HG02981 (cell line): ENCODE data around the gene GRID2.

ENCODE experiments used
- ATAC-seq: cut with Tn5 transposase; IDR thresholded peaks from one replicate; pipeline ENCODE4 v1.9.1; 2021; ENCODE audit warnings: mild to moderate bottlenecking, moderate library complexity; ENCODE audit not compliant: unreplicated experiment

GRID2 gene

DNA sequence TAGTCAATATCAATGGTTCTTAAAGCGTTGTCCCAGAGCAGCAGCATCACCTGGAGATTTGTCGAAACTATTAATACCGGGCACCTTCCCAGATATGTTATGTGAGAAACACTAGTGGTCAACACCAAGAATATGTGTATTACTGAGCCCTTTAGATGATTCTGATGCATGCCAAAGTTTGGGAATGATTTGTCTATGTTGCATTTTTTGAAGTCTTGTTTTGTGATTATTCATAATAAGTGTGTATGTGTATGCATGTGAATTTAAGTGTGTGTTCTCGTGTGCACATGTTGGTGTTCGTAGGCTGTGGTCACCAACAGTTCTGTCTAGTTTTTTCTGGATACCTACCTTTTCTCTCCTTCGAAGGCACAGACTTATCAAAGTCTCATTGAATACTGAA lies 749.4 kb downstream of the GRID2 start:
- ATAC-seq, result no peak

GRCh38 chr4:93061826-93062225 lies 758.1 kb downstream of the GRID2 start:
- ATAC-seq, result no peak

- no peak for ATAC-seq
Observed at GRCh38 chr4:93063325-93063724, 759.6 kb downstream of the GRID2 start.

DNA sequence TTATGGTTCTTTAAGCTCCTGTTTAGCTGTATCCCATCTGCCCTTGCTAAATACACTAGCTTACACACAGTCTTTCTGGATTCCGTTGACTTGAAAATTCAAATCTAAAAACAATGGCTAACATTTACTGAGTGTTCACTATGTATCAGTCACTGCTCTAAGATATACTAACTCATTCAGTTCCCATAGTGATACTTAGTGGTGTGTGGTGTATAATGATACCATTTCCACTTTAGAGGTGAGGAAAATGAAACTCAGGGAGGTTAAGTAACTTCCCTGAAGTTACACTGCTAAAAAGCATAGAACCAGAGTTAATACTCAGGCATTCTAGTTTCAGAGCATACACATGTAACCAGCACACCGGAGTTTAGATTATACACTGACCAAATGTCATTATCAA lies 762.0 kb downstream of the GRID2 start:
- no peak for ATAC-seq

DNA sequence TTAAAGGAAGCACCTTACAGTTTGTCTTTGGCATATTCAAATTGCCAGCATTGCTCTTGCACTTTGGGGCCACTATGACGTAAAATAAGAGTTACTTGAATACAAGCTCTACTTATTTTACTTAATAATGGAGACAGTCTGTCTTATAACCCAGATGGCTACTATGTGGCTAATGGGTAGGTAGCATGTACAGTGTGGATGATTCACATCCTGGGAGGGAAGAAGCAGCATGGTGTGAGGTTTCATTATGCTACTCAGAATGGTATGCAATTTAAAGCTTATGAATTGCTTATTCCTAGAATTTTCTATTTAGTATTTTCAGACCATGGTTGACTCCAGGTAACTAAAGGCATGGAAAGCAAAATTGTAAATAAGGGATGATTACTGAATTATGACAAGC lies 763.0 kb downstream of the GRID2 start:
- ATAC-seq, result no peak

DNA sequence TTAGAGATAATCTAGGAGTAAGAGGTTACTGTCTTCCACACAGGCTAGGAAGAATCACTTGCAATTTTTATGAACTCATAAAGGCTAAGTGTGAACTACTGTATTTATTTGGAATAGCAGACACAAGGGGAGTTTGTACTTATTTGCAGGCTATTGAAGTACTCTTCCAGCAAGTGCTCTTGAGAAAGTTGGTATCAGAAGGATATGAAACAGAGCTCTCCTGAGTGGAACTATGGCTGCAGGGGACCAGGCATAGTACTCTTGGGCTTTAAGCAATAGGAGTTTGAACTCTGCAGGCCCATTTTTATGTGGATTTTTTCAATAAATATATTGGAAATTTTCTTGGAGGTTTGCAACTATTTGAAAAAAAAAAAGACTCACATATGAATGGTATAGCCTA lies 768.5 kb downstream of the GRID2 start:
- no peak for ATAC-seq

DNA sequence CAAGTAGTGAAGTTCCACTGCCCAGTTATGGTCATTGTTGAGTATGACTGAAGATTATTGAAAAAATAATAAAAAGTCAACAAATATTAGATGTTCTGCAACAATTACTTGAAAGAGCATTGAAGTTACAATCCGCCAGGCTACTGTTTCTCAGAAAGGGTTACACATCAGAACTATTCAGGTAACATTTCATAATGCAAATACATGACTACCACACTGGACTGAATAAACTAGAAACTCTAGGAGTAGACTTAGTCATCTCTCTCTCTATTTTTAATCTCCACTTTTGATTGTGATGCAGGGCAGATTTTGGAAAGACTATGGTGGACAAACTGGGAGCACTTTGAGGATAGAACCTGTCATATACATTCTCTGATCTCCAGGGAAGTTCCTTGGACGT lies 776.5 kb downstream of the GRID2 start:
- ATAC-seq, result no peak

GRCh38 chr4:93084599-93085305 lies 781.0 kb downstream of the GRID2 start:
- no peak for ATAC-seq

DNA sequence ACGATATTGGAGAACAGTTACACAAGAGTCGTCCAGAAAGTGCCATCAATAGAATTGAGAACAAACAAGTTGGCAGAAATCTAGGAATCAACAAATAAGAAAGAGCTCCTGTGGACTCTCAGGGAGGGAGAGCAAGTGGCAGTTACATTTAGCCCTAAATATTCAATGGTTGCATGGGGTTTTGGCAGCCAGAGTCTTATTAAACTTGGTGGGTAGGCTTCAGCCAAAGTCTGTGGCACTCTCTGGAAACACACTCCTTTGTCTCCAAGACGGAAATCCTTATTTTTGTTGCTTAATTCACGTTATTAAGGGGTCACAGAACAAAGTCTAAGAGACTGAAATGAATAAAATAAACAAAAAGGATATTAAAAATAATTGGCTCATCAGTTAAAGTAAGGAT lies 782.6 kb downstream of the GRID2 start:
- no peak for ATAC-seq

DNA sequence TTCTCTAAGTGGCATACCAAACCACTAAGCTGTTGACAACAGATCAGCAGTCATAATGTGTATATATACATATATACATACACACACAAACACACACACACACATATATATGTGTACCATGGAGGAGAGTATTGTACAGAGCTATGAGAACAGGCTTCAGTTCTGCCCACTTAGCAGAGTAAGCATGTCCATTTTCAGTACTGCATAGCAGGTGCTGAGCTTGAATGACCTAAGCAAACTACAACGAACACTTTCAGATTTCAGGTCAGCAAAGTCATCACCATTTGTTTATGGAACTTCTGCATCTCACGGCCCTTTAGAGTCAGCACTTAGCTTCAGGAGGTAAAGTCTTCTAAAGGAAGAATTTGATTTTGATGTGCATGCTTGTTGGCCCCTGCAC lies 789.0 kb downstream of the GRID2 start:
- no peak for ATAC-seq

DNA sequence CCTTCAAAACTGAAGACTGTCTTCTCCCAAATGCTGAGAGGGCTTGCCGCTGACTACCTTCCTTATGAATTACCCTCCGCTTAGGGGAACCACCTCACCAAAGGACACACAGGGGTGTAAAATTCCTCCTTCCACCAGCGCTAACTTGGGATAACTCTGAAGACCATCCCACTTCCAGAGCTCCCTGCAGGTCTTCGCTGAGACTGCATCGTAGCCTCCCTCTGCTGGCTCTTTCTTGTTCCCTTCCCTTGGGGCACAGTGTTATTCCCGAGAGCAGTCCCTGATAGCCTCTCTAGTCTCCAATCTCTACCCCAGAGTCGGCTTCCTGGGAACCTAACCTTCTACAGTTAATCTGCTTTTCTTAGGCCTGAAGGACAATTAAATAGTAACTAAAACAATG lies 799.3 kb downstream of the GRID2 start:
- no peak for ATAC-seq

GRCh38 chr4:93116624-93117023 lies 812.9 kb downstream of the GRID2 start:
- ATAC-seq, result no peak

DNA sequence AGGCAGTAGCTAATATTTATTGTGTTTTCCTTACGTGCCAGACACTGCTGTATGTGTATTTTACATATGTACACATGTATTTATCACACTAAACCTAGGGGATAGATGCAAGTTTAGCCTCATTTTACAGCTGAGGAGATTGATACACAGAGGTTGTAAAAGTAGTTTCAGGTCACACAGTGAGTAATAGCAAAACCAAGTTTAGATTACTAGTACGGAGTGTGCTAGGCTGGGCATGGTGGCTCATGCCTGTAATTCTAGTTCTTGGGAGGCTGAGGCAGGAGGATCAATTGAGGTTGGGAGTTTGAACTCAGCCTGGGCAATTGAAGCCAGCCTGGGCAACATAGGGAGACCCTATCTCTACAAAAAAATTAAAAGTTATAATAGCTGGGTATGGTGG lies 823.7 kb downstream of the GRID2 start:
- no peak for ATAC-seq

DNA sequence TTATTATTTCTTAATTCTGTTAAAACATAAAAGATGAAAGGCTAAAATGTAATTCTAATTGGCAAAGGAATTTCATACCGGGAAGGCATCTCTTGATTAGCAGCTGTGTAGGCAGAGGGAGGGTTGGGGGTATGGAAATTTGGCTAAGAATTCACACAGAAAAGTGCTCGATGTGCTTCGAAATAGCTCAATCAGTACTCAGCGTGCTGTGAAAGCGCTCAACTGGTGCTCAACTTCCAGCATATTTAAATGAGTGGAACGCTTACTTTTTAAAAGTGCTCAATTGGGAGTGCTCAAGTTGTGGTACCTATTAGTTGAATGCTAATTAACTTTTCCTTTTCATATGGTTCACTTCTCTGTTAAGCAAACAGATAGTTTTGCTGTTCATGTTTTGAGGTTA lies 828.9 kb downstream of the GRID2 start:
- no peak for ATAC-seq

DNA sequence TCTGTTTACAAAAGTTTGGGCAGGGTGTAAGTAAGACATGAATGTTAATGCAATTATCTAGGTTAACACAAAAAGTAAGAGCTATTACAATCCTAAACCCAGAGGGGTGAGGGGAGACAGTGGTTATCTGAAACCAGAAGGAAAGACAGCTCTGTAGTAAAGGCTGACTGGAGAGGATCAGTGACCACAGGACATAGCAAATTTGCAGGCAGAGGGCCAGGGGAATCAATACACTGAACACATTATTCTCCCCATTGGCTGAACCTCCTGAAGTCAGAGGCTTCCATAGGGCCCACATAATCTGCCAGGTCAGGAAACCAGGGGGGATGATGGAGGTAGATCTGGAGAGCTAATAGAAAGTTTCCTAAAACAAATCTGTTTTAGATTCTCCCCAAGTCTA lies 835.4 kb downstream of the GRID2 start:
- ATAC-seq, result no peak

DNA sequence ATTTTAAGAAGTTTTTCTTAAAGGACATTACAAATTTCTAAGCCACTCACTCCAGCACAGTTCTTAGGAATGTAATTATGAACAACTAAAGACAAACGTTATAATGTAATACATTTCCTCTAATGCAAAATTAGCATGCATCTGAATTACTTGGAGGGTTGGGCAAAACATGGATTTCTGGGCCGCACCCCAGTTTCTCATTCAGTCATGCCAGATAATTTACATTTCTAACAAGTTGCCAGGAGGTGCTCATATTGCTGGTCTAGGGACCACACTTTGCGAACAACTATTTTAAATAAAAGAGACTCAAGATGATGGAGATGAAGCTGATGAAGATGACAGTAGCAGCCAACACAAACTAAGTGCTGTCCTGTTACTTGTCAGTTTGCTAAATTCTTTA lies 840.1 kb downstream of the GRID2 start:
- no peak for ATAC-seq

DNA sequence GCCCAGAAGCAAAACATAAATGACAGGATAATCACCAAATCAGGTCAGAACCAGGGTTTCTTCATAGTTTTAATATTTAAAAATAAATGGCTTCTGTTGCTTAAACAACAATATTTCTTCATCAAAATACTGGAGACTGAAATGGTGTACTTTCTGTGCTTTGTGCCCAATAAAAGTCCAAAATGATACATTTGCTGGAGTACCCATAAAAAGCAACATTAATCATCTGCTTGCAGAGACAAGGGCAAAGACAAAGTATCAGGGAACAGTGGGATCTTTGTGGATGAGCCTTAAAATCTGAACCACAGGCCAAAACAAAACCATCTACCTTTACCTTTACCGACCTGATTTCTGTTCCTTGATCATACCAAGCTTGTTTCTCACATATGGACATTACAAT lies 840.9 kb downstream of the GRID2 start:
- ATAC-seq, result no peak

DNA sequence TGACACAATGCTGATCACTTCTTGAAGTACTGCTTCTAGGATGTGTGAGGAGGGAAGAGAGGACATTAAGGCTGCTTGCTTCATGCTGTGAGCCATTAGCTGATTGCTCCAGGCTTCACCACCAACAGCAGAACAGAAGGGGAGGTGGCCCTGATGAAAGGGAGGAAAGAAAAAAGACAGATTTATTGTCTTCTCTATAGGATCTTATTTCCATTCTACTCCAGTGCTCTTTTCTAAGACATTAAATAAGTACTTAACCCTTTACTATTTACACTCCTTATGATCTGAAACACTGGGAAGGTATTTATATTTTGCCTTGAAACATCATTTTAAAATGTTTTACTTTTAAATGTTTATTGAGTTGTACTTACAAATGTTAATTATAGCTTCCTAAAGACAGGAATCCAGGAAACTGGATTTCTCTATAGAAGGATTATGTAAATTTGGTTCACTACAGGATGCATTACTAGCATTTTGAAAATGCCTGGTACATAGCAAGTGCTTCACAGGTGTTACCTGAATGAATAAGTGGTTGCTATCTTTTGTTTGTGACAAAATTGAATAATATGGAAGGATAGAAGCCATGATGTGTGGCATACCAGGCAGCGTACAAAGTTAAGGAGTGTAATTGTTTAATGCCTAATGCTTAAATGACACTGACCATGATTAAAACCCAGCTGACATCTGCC lies 843.9 kb downstream of the GRID2 start:
- ATAC-seq, result no peak

DNA sequence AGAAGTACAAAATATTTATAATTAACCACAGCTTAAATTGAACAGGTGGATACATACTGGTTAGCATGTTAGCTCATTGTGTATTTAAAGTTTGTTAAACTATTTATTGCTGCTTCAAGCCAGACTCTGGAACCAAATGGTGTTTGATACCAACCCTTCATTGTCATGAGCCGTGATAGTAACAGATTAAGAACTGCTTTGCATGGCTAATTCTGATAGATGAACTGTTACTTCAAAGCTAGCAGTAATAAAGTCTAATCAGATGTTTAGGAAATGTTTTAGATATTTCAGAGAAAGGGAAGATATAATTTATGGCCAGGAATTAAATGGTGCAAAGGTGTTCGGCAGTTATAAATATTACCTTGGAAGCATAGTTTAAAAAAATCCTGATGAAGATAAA lies 848.7 kb downstream of the GRID2 start:
- ATAC-seq, result no peak

DNA sequence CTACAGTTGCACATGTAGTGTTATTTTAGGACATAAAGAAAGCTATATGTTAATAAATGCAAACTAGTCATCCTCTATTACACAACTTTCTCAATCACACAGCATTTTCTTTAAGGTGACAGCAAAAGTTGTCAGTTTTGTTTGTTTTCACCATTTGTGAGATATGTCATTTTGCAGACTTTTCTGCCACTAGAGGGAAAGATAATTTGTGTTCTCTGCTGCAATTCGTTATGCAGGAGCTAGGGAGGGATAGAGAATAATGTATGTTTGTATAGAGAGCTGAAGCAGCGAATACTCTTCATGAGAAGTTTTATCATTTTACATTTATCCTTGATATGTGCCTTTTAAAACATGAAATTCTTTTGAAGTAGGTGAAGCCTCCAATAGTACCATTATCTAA lies 854.2 kb downstream of the GRID2 start:
- ATAC-seq, result no peak

- ATAC-seq, result no peak
Observed at GRCh38 chr4:93168053-93168452, 864.3 kb downstream of the GRID2 start.

- ATAC-seq, result no peak
Observed at GRCh38 chr4:93169966-93170365, 866.2 kb downstream of the GRID2 start.

DNA sequence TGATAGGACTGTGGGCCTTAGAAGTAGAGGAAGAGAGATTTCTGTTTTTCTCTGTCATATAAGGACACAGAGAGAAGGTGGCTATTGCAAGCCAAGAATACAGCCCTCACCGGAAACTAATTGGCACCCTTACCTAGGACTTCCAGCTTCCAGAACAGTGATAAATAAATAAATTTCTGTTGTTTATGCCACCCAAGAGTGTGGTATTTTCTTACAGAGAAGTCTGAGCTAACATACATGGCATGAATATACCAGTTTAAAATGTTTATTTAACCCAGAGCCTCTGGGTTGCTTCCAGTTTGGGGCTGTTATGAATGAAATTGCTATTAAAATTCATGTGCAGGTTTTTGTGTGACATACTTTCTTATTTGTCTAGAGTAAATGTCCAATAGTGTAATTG lies 870.8 kb downstream of the GRID2 start:
- no peak for ATAC-seq
